Fibroblast of the aortic adventitia (primary cell): ENCODE measurements around the gene TEDC2. TPM values are rescaled to one million over a fixed set of nuclear protein-coding genes. Genes with fewer than 3 reads are reported as not detected.

Source experiments
- DNase-seq: peaks from one replicate; pipeline ENCODE4 v3.0.0-alpha.2; 2010; ENCODE audit warnings: low read depth
- H3K4me3 ChIP-seq: 2 replicates; pipeline ENCODE4 v1.5.1; 2011; ENCODE audit warnings: low read depth, mild to moderate bottlenecking, control low read depth, low read length, moderate library complexity
- CTCF ChIP-seq: IDR thresholded peaks from 2 replicates; pipeline ENCODE4 v1.5.1; 2011; ENCODE audit warnings: mild to moderate bottlenecking, low read length, control low read depth, inconsistent platforms; ENCODE audit not compliant: insufficient read depth
- total RNA-seq: library from RNA; depleted of rRNA; stranded (reverse); fragments of >200 nt; gene quantifications from 2 replicates; pipeline ENCODE4 v1.2.3, GENCODE V29; 2012; ENCODE audit warnings: low replicate concordance

TEDC2 gene
- total RNA-seq, 1 donor: 11.7 TPM

- DNase-seq: no peak
- no peak for TF ChIP-seq CTCF
- no peak overlapping the region for H3K4me3 ChIP-seq
Measured at GRCh38 chr16:2451851-2452320, 8.0 kb upstream of the TEDC2 start.

- DNase-seq: no peak
- no peak for TF ChIP-seq CTCF
- H3K4me3 ChIP-seq: no peak overlapping the region
Measured at GRCh38 chr16:2452650-2453049, 7.3 kb upstream of the TEDC2 start.

GRCh38 chr16:2455081-2455845 is 4.6 kb upstream of the TEDC2 start:
- no peak for TF ChIP-seq CTCF
- no peak for DNase-seq
- no peak overlapping the region for H3K4me3 ChIP-seq

GRCh38 chr16:2456551-2457153 is 3.3 kb upstream of the TEDC2 start:
- H3K4me3 ChIP-seq: no peak overlapping the region
- no peak for TF ChIP-seq CTCF
- DNase-seq: no peak

- DNase-seq: no peak
- H3K4me3 ChIP-seq: no peak overlapping the region
- TF ChIP-seq CTCF: no peak
Measured at GRCh38 chr16:2457267-2457666, 2.6 kb upstream of the TEDC2 start.

- TF ChIP-seq CTCF: no peak
- DNase-seq: no peak
- H3K4me3 ChIP-seq: no peak overlapping the region
Measured at GRCh38 chr16:2457946-2458345, 2.0 kb upstream of the TEDC2 start.
